Activated T-cell treated with anti-CD3 and anti-CD28 coated beads, Interleukin-2, amount 50 U/mL, for 1 hour (primary cell): ENCODE results near the gene GRP.
"Not testable (repeated sequence)": the region's sequence is repeated elsewhere in the genome, so short reads cannot be mapped to it uniquely, and the experiment has no call there.

Experiments
- DNase-seq: peaks from one replicate; pipeline ENCODE4 v3.0.0-alpha.2; 2020

GRP gene

GRCh38 chr18:59229701-59230443 lies 9.9 kb downstream of the GRP start:
- DNase-seq, result no peak

GRCh38 chr18:59231114-59231513 lies 11.2 kb downstream of the GRP start:
- DNase-seq, result no peak

- no peak for DNase-seq
Measured at GRCh38 chr18:59231877-59232276, 11.9 kb downstream of the GRP start.

- DNase-seq, result no peak
Measured at GRCh38 chr18:59232309-59233016, 12.5 kb downstream of the GRP start.

GRCh38 chr18:59233017-59233410 lies 13.1 kb downstream of the GRP start:
- DNase-seq, result no peak

- no peak for DNase-seq
Measured at GRCh38 chr18:59238385-59238784, 18.4 kb downstream of the GRP start.

- DNase-seq, result no peak
Measured at GRCh38 chr18:59239642-59240041, 19.7 kb downstream of the GRP start.

GRCh38 chr18:59242906-59243305 lies 22.9 kb downstream of the GRP start:
- no peak for DNase-seq

GRCh38 chr18:59246796-59247195 lies 26.8 kb downstream of the GRP start:
- no peak for DNase-seq

- no peak for DNase-seq
Measured at GRCh38 chr18:59249199-59249774, 29.3 kb downstream of the GRP start.

- DNase-seq, result not testable (repeated sequence)
Measured at GRCh38 chr18:59255491-59255890, 35.5 kb downstream of the GRP start.

- not testable (repeated sequence) for DNase-seq
Measured at GRCh38 chr18:59261842-59262241, 41.9 kb downstream of the GRP start.

GRCh38 chr18:59262243-59262642 lies 42.3 kb downstream of the GRP start:
- not testable (repeated sequence) for DNase-seq

GRCh38 chr18:59263661-59264060 lies 43.7 kb downstream of the GRP start:
- no peak for DNase-seq

GRCh38 chr18:59264121-59264571 lies 44.2 kb downstream of the GRP start:
- DNase-seq, result no peak

- no peak for DNase-seq
Measured at GRCh38 chr18:59264651-59265245, 44.8 kb downstream of the GRP start.

- DNase-seq, result no peak
Measured at GRCh38 chr18:59265246-59265973, 45.5 kb downstream of the GRP start.

- no peak for DNase-seq
Measured at GRCh38 chr18:59265974-59266369, 46.0 kb downstream of the GRP start.

GRCh38 chr18:59266459-59266858 lies 46.5 kb downstream of the GRP start:
- no peak for DNase-seq

- DNase-seq, result no peak
Measured at GRCh38 chr18:59266886-59267502, 47.0 kb downstream of the GRP start.

GRCh38 chr18:59267503-59268126 lies 47.7 kb downstream of the GRP start:
- DNase-seq, result no peak

GRCh38 chr18:59268127-59268720 lies 48.3 kb downstream of the GRP start:
- no peak for DNase-seq
